IMR-90 (cell line): ENCODE measurements around the gene SHROOM3. TPM values are rescaled to one million over a fixed set of nuclear protein-coding genes. Genes with fewer than 3 reads are reported as not detected.

Experiments
- ATAC-seq: fragments of 200-7000 bp; cut with Tn5 transposase; 2 replicates; pipeline ENCODE4 v1.9.1; 2020; ENCODE audit warnings: low read depth, mild to moderate bottlenecking, moderate library complexity
- BruUV-seq: library from RNA; stranded (reverse); fragments of 400-500 nt; replicated peaks from 2 replicates; lab custom pipeline; 2021; lab: Mats Ljungman, UMichigan
- CTCF ChIA-PET: fragments of 300-600 bp; formaldehyde crosslinking; extraction: SDS; loops from one replicate; lab custom pipeline; 2021; ENCODE audit warnings: antibody characterized with exemption; lab: Yijun Ruan, JAX
- POLR2A ChIA-PET: fragments of 300-600 bp; sonication (Branson Sonifier 250); formaldehyde crosslinking; loops from one replicate; lab custom pipeline; 2022; ENCODE audit warnings: antibody characterized with exemption; ENCODE audit not compliant: unreplicated experiment; lab: Charles Lee
- DNase-seq: peaks from one replicate; pipeline ENCODE4 v3.0.0; 2013
- H2AFZ ChIP-seq: replicated peaks from 2 replicates; pipeline ENCODE3; 2013; ENCODE audit warnings: low read length, mild to moderate bottlenecking; ENCODE audit not compliant: poor library complexity
- H2AK5ac ChIP-seq: 2 replicates; pipeline ENCODE4 v1.6.1; 2013; ENCODE audit warnings: low read depth, low read length, inconsistent platforms
- H2AK9ac ChIP-seq: replicated peaks from 2 replicates; pipeline ENCODE3; 2013; ENCODE audit warnings: mild to moderate bottlenecking, low read depth, low read length, moderate library complexity; ENCODE audit not compliant: poor library complexity
- H2BK120ac ChIP-seq: 2 replicates; pipeline ENCODE4 v1.6.1; 2013; ENCODE audit warnings: low read depth, low read length, inconsistent platforms
- H2BK15ac ChIP-seq: 3 replicates; pipeline ENCODE4 v1.6.1; 2013; ENCODE audit warnings: low read depth, low read length, inconsistent platforms
- H2BK20ac ChIP-seq: 2 replicates; pipeline ENCODE4 v1.6.1; 2013; ENCODE audit warnings: low read depth, mild to moderate bottlenecking, inconsistent platforms, low read length, moderate library complexity
- H2BK5ac ChIP-seq: 2 replicates; pipeline ENCODE4 v1.6.1; 2013; ENCODE audit warnings: mild to moderate bottlenecking, low read depth, low read length, inconsistent platforms; ENCODE audit not compliant: poor library complexity, severe bottlenecking
- H3K14ac ChIP-seq: replicated peaks from 2 replicates; pipeline ENCODE4 v1.6.1; 2013; ENCODE audit warnings: low read depth, low read length, inconsistent platforms
- H3K18ac ChIP-seq: 2 replicates; pipeline ENCODE4 v1.6.1; 2013; ENCODE audit warnings: low read depth, low read length, control low read depth
- H3K23ac ChIP-seq: 2 replicates; pipeline ENCODE4 v1.6.1; 2013; ENCODE audit warnings: low read depth, low read length, inconsistent platforms
- H3K27ac ChIP-seq: 2 replicates; pipeline ENCODE4 v1.5.1; 2013; ENCODE audit warnings: mild to moderate bottlenecking, control low read depth, low read length; ENCODE audit not compliant: insufficient read depth
- H3K27me3 ChIP-seq: 2 replicates; pipeline ENCODE4 v1.6.1; 2013; ENCODE audit warnings: low read length; ENCODE audit not compliant: control insufficient read depth, insufficient read depth
- H3K36me3 ChIP-seq: 2 replicates; pipeline ENCODE4 v1.6.1; 2013; ENCODE audit warnings: low read length, mixed read lengths; ENCODE audit not compliant: control insufficient read depth, insufficient read depth
- H3K4ac ChIP-seq: 2 replicates; pipeline ENCODE4 v1.6.1; 2013; ENCODE audit warnings: low read depth, low read length, inconsistent platforms
- H3K4me1 ChIP-seq: 2 replicates; pipeline ENCODE4 v1.6.1; 2013; ENCODE audit warnings: low read length, mixed read lengths; ENCODE audit not compliant: control insufficient read depth, insufficient read depth
- H3K4me2 ChIP-seq: 2 replicates; pipeline ENCODE4 v1.6.1; 2013; ENCODE audit warnings: low read depth, mild to moderate bottlenecking, control low read depth, low read length, moderate library complexity
- H3K4me3 ChIP-seq: 2 replicates; pipeline ENCODE4 v1.5.1; 2013; ENCODE audit warnings: low read depth, mild to moderate bottlenecking, control low read depth, low read length, moderate library complexity; ENCODE audit not compliant: insufficient read depth
- H3K56ac ChIP-seq: 2 replicates; pipeline ENCODE4 v1.6.1; 2013; ENCODE audit warnings: low read length, inconsistent platforms; ENCODE audit not compliant: insufficient read depth; ENCODE audit errors: extremely low read depth
- H3K79me1 ChIP-seq, 2 experiments: 2 replicates each; pipeline ENCODE4 v1.6.1; 2013; ENCODE audit warnings: low read length in 2 of 2, inconsistent platforms in 1 of 2, low read depth in 1 of 2
- H3K9ac ChIP-seq: 2 replicates; pipeline ENCODE4 v1.6.1; 2013; ENCODE audit warnings: low read depth, low read length, control low read depth
- H3K9me1 ChIP-seq: 2 replicates; pipeline ENCODE4 v1.6.1; 2013; ENCODE audit warnings: low read length, inconsistent platforms; ENCODE audit not compliant: insufficient read depth
- H3K9me3 ChIP-seq: 2 replicates; pipeline ENCODE4 v1.6.1; 2013; ENCODE audit warnings: low read length; ENCODE audit not compliant: control insufficient read depth, insufficient read depth
- H4K20me1 ChIP-seq: 2 replicates; pipeline ENCODE4 v1.6.1; 2013; ENCODE audit warnings: low read length, inconsistent platforms; ENCODE audit not compliant: insufficient read depth
- H4K5ac ChIP-seq: 2 replicates; pipeline ENCODE4 v1.6.1; 2013; ENCODE audit warnings: mild to moderate bottlenecking, low read depth, low read length, control low read depth
- H4K8ac ChIP-seq, 2 experiments: 2 replicates each; pipeline ENCODE4 v1.6.1; 2013; ENCODE audit warnings: low read depth in 2 of 2, low read length in 2 of 2, control low read depth in 1 of 2, inconsistent platforms in 1 of 2
- H4K91ac ChIP-seq: 2 replicates; pipeline ENCODE4 v1.6.1; 2013; ENCODE audit warnings: low read depth, low read length, inconsistent platforms; ENCODE audit not compliant: insufficient read depth
- SMC3 ChIP-seq: fragments of 150-350 bp; IDR thresholded peaks from 2 replicates; pipeline ENCODE4 v1.6.1; 2016; ENCODE audit warnings: low read depth, mild to moderate bottlenecking, antibody characterized with exemption, low read length, moderate library complexity
- WGBS, 2 experiments: methylation state at CpG; one replicate each; pipeline versions ENCODE4 v1.1.5 to v1.1.7; 2013; ENCODE audit warnings: missing lambda C conversion rate in 2 of 2; ENCODE audit not compliant: insufficient read length in 1 of 2; ENCODE audit errors: extremely low coverage in 2 of 2; 5-methylcytosine and 5-hydroxymethylcytosine counted together
- dilution Hi-C: fragments of 300-500 bp; cut with HindIII; formaldehyde crosslinking; loops from one replicate; pipeline ENCODE4 v1.14.3; 2018; ENCODE audit warnings: low sequenced_read_pairs; ENCODE audit not compliant: unreplicated experiment
- in situ Hi-C: fragments of 300-500 bp; cut with MboI; formaldehyde crosslinking; loops from 3 replicates; pipeline ENCODE4 v1.14.3; 2019; ENCODE audit warnings: low sequenced_read_pairs, inconsistent platforms, mixed read lengths
- intact Hi-C: fragments of 100-400 bp; cut with micrococcal nuclease; formaldehyde crosslinking; loops from 2 replicates; pipeline ENCODE4 v1.10.0; 2022
- polyA plus RNA-seq, 3 experiments: library from polyadenylated mRNA; depleted of rRNA; stranded (reverse); fragments of >200 nt; gene quantifications; 2 replicates each; pipeline ENCODE4 v1.2.3, GENCODE V29; 2012; ENCODE audit warnings: low replicate concordance in 1 of 3
- total RNA-seq: library from RNA; depleted of rRNA; stranded (reverse); fragments of >200 nt; gene quantifications from 2 replicates; pipeline ENCODE4 v1.2.3, GENCODE V29; 2012

Gene SHROOM3
- total and polyA plus RNA-seq, 2 of the 4 experiments (the other 2 are of a cell fraction) = 10.8 to 19.5 TPM

DNA sequence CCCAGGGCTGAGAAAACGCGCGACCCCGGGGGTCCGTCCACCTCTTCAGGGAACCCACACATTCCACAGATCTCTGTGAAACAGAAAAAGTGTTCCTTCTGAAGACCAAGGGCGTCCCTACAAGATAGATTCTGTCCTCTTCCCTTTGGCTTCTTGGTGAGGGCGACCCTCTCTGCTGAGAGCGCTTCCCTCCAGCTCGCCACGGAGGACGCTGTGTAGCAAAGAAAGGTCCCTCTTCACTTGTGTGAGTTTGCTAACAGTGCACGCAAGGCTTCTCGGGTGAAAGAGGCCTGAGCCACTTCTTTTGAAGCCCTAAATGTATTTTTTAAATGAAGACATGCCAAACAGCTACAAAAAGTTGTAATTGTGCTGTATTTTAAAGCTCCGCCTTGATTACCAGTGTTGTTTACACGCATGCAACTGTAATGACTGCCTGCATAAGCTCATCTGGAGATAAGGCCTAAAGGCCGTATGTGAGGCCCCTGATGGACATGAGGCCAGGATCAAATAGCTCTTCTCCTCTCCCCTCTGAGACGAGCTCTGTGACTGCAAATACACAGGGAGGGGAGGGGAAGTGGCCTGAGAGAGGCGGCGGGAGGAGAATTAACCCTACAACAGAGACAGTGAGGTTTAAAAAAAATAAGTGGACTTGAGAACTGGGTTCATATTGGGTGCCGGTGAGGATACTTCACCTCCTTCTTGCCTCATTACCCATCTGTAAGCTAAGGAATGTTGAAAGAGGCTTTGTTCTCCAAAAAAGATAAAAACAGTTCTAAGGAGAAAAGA is 367.4 kb downstream of the SHROOM3 start:
- H4K5ac ChIP-seq = peak overlapping the region; percentile 76
- H4K8ac ChIP-seq = peak overlapping the region; percentile 44 to 85
- H4K91ac ChIP-seq = peak overlapping the region; percentile 63
- peak overlapping the region; percentile 60 for H2AK9ac ChIP-seq
- no peaks in the 10 kb centered on the region for H3K27me3 ChIP-seq
- H3K4ac ChIP-seq = peak overlapping the region; percentile 84
- peak overlapping the region; percentile 77 for H2AK5ac ChIP-seq
- no peak overlapping the region; the same call in 1 of the 2 replicates for H3K9ac ChIP-seq
- intact Hi-C loops (no loop called here), in situ Hi-C loops (no loop called here), dilution Hi-C loops (no loop called here)
- no peaks in the 10 kb centered on the region for H3K79me1 ChIP-seq
- H4K20me1 ChIP-seq = no peaks in the 10 kb centered on the region
- ATAC-seq (peak; percentile 30; the same call in 1 of the 2 replicates), DNase-seq (peak; percentile 26)
- peak overlapping the region; percentile 18; the same call in 1 of the 2 replicates for H3K27ac ChIP-seq
- TF ChIP-seq SMC3 = no peak
- no TSS peak for BruUV-seq
- H2BK120ac ChIP-seq = peak overlapping the region; percentile 92
- H3K14ac ChIP-seq = peak overlapping the region; percentile 84
- H2BK20ac ChIP-seq = peak overlapping the region; percentile 82
- H3K36me3 ChIP-seq = no peaks in the 10 kb centered on the region
- peaks cover 6% of the 10 kb centered on the region for H3K4me1 ChIP-seq
- POLR2A ChIA-PET = interaction anchor here (0.6 kb wide), 1 partner anchor 12 kb away, joined by 6 read pairs; no protein-coding TSS in a partner anchor
- peak overlapping the region; percentile 78 for H3K18ac ChIP-seq
- H2BK15ac ChIP-seq = peak overlapping the region; percentile 52; the same call in 2 of the 3 replicates
- WGBS, 2 experiments = 39% methylated on average over 7 of the region's 20 CpGs; no CpG with 5 or more reads in 1 of the 2 experiments
- peak overlapping the region; percentile 78; the same call in 1 of the 2 replicates for H3K23ac ChIP-seq
- 0 out of 2 replicates have a peak, but pooled peaks cover 8% of the 10 kb centered on the region for H3K9me1 ChIP-seq
- H3K4me2 ChIP-seq = no peak overlapping the region
- no peaks in the 10 kb centered on the region for H3K9me3 ChIP-seq
- H3K56ac ChIP-seq = no peak overlapping the region; the same call in 1 of the 2 replicates
- H2AFZ ChIP-seq = peak overlapping the region; percentile 88
- no peak overlapping the region for H3K4me3 ChIP-seq
- CTCF ChIA-PET = interaction anchor here (0.9 to 1.3 kb wide), 2 partner anchors 15 to 95 kb away, joined by 3 read pairs; no protein-coding TSS in a partner anchor
- H2BK5ac ChIP-seq = peak overlapping the region; percentile 44
